HepG2 (cell line): ENCODE results near the gene WWP2. TPM values are rescaled to one million over a fixed set of nuclear protein-coding genes. Genes with fewer than 3 reads are reported as not detected.

ENCODE experiments used
- ATAC-seq: fragments of 200-7000 bp; cut with Tn5 transposase; 3 replicates; pipeline ENCODE4 v1.9.1; 2020; ENCODE audit warnings: mild to moderate bottlenecking, moderate library complexity
- BruUV-seq: library from RNA; stranded (reverse); fragments of 400-500 nt; replicated peaks from 2 replicates; lab custom pipeline; 2021; lab: Mats Ljungman, UMichigan
- CTCF ChIA-PET: fragments of 300-600 bp; formaldehyde crosslinking; extraction: SDS; loops from one replicate; lab custom pipeline; 2021; ENCODE audit warnings: low total read pairs, inconsistent platforms, low intra/inter-chr PET ratio; lab: Yijun Ruan, JAX
- POLR2A ChIA-PET: fragments of 350-600 bp; sonication (Branson Sonifier 250); formaldehyde crosslinking; loops from one replicate; lab custom pipeline; 2020; ENCODE audit warnings: antibody characterized with exemption, inconsistent platforms; lab: Yijun Ruan, JAX
- DNase-seq: peaks from one replicate; pipeline ENCODE4 v3.0.0-alpha.2; 2015; ENCODE audit warnings: low spot score
- FAIRE-seq: peaks from 3 replicates; lab custom pipeline; 2011; peaks lifted over from hg19 to GRCh38; lab: Jason Lieb, UNC
- H2AFZ ChIP-seq: one replicate; pipeline ENCODE4 v1.6.1; 2011; ENCODE audit warnings: low read length, inconsistent platforms
- H3K27ac ChIP-seq: fragments of 300-600 bp; 3 replicates; pipeline ENCODE4 v1.8.0; 2011; ENCODE audit warnings: mixed run types, mild to moderate bottlenecking, mixed read lengths, low read length, inconsistent platforms; ENCODE audit not compliant: insufficient read depth; ENCODE audit errors: extremely low read length
- H3K27me3 ChIP-seq, 2 experiments: fragments of 200-600 bp in 1 of 2; 2 replicates in 1 of 2; 3 replicates in 1 of 2; pipeline versions ENCODE4 v1.6.0 to v1.8.0; 2011; ENCODE audit warnings: low read length in 2 of 2, mild to moderate bottlenecking in 2 of 2, moderate library complexity in 2 of 2, inconsistent platforms in 1 of 2; ENCODE audit not compliant: insufficient read depth in 2 of 2, control insufficient read depth in 1 of 2
- H3K36me3 ChIP-seq, 2 experiments: fragments of 200-600 bp in 1 of 2; replicated peaks in 1 of 2; 2 replicates in 1 of 2; 3 replicates in 1 of 2; pipeline versions ENCODE4 v1.5.1 to v1.8.0; 2011; ENCODE audit warnings: low read length in 2 of 2, inconsistent platforms in 1 of 2; ENCODE audit not compliant: insufficient read depth in 2 of 2, control insufficient read depth in 1 of 2
- H3K4me1 ChIP-seq: 2 replicates; pipeline ENCODE4 v1.5.1; 2012; ENCODE audit warnings: low read length, inconsistent platforms; ENCODE audit not compliant: insufficient read depth
- H3K4me2 ChIP-seq: 2 replicates; pipeline ENCODE4 v1.6.0; 2011; ENCODE audit warnings: low read depth, low read length, inconsistent platforms
- H3K4me3 ChIP-seq, 3 experiments: fragments of 200-600 bp in 1 of 3; sonication (generic), shearing (Covaris generic) in 1 of 3; replicated peaks in 1 of 3; 2 replicates each; pipeline ENCODE4 v1.5.1; 2011 to 2016; ENCODE audit warnings: low read length in 3 of 3, inconsistent platforms in 2 of 3, low read depth in 2 of 3, mild to moderate bottlenecking in 2 of 3, control low read depth in 1 of 3, mixed read lengths in 1 of 3; ENCODE audit not compliant: insufficient read depth in 1 of 3
- H3K79me2 ChIP-seq: one replicate; pipeline ENCODE4 v1.6.1; 2011; ENCODE audit warnings: low read length, inconsistent platforms; ENCODE audit not compliant: insufficient read depth
- H3K9ac ChIP-seq: 2 replicates; pipeline ENCODE4 v1.6.0; 2011; ENCODE audit warnings: mild to moderate bottlenecking, low read depth, low read length, inconsistent platforms; ENCODE audit not compliant: insufficient read depth
- H3K9me3 ChIP-seq: 2 replicates; pipeline ENCODE4 v1.5.1; 2012; ENCODE audit warnings: mild to moderate bottlenecking, low read length
- H4K20me1 ChIP-seq: 2 replicates; pipeline ENCODE4 v1.6.0; 2011; ENCODE audit warnings: inconsistent platforms, mild to moderate bottlenecking, low read length, moderate library complexity; ENCODE audit not compliant: insufficient read depth
- AGO2 ChIP-seq: fragments of 200-400 bp; formaldehyde crosslinking; optimal IDR thresholded peaks from 2 replicates; pipeline ENCODE3; 2017; ENCODE audit warnings: mild to moderate bottlenecking, low read depth, low read length, moderate library complexity
- SOX13 ChIP-seq, 3 experiments: fragments of 450-650 bp in 1 of 3; sonication (generic) in 1 of 3; formaldehyde crosslinking in 1 of 3; IDR thresholded peaks in 2 of 3; conservative IDR thresholded peaks in 1 of 3; 2 replicates each; pipeline versions ENCODE4 v1.5.0 to v1.6.1; 2016 to 2020; ENCODE audit warnings: antibody characterized with exemption in 1 of 3, mild to moderate bottlenecking in 1 of 3, missing compliant biosample characterization in 1 of 3, missing genetic modification reagents in 1 of 3, moderate library complexity in 1 of 3
- TEAD2 ChIP-seq: sonication (generic); formaldehyde crosslinking; IDR thresholded peaks from 2 replicates; pipeline ENCODE4 v1.9.0; 2021; ENCODE audit warnings: missing genetic modification reagents
- ZKSCAN1 ChIP-seq: fragments of 150-350 bp; IDR thresholded peaks from 2 replicates; pipeline ENCODE4 v1.6.1; 2014; ENCODE audit warnings: low read length
- ZNF12 ChIP-seq: sonication (generic); formaldehyde crosslinking; IDR thresholded peaks from 2 replicates; pipeline ENCODE4 v1.5.0; 2020; ENCODE audit warnings: missing genetic modification reagents
- ZNF230 ChIP-seq: sonication (generic); formaldehyde crosslinking; IDR thresholded peaks from 2 replicates; pipeline ENCODE4 v1.4.0; 2020; ENCODE audit warnings: mild to moderate bottlenecking, missing genetic modification reagents
- WGBS: methylation state at CpG from one replicate; pipeline ENCODE4 v1.1.6; 2017; ENCODE audit warnings: low lambda C conversion rate; 5-methylcytosine and 5-hydroxymethylcytosine counted together
- in situ Hi-C: cut with HindIII; loops from 2 replicates; pipeline ENCODE4 v1.10.0; 2017; ENCODE audit warnings: low pct_unique_long_range_greater_than_20kb; ENCODE audit not compliant: extremely low pct_ligation_motif_present
- intact Hi-C: fragments of 100-400 bp; cut with micrococcal nuclease; formaldehyde crosslinking; loops from one replicate; pipeline ENCODE4 v1.10.0; 2022; ENCODE audit not compliant: unreplicated experiment
- polyA plus RNA-seq, 8 experiments: library from polyadenylated mRNA; depleted of rRNA in 3 of 8; stranded (reverse) in 7 of 8; unstranded in 1 of 8; fragments of >200 nt; fragmentation: Illumina TruSeq in 4 of 8; extraction: Trizol in 4 of 8; gene quantifications; 2 replicates each; pipeline versions ENCODE4 v1.2.1 to v1.2.3, GENCODE V29; 2011 to 2016; ENCODE audit warnings: low read depth in 4 of 8, missing spikeins in 1 of 8, mixed read lengths in 1 of 8; ENCODE audit not compliant: insufficient read depth in 1 of 8
- total RNA-seq, 5 experiments: library from RNA; depleted of rRNA; stranded (reverse); fragments of >200 nt; fragmentation: Illumina TruSeq; extraction: Trizol; gene quantifications; 2 replicates each; pipeline ENCODE4 v1.2.3, GENCODE V29; 2016; ENCODE audit warnings: low read depth in 1 of 5
- TF ChIP-seq, protein P1 (sequence below): sonication (generic); formaldehyde crosslinking; IDR thresholded peaks from 2 replicates; pipeline ENCODE4 v1.5.0; 2020; ENCODE audit warnings: mild to moderate bottlenecking, missing genetic modification reagents, borderline replicate concordance
- TF ChIP-seq, protein P2 (sequence below): sonication (generic); formaldehyde crosslinking; IDR thresholded peaks from 2 replicates; pipeline ENCODE4 v1.5.0; 2020; ENCODE audit warnings: missing genetic modification reagents

WWP2 gene
- total and polyA plus RNA-seq, 2 of the 13 experiments (the other 11 are each of a cell fraction or from before 2014, with no cell fraction given) = 11.4 to 28.2 TPM

DNA sequence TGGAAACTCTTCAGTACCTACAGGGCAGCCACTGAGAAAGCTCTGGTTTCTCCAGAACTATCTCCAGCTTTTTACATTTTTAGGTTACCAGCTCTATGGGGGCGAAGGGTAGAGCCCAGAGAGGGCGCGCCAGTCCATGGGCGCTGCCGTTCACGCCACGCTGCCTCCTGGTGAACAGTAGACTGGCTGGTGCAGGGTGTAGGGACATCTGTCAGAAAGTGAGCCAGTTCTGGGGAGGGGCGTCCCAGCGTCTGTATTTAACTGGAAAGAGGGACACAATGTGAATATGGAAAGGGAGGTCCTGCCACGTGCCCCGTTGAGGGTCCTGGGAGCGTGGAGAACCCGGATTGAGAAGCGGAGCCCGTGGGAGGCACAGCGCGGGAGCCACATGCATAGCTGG is 172.6 kb downstream of the WWP2 start:
- no peaks in the 10 kb centered on the region for H3K79me2 ChIP-seq
- DNase-seq = no peak
- no peaks in the 10 kb centered on the region for H4K20me1 ChIP-seq
- H3K9me3 ChIP-seq = no peaks in the 10 kb centered on the region
- H3K36me3 ChIP-seq = peaks cover 57 to 85% of the 10 kb centered on the region in 2 experiments
- WGBS = 97% methylated on average over 17 of the region's 17 CpGs
- no peak overlapping the region for H3K4me3 ChIP-seq
- H3K4me1 ChIP-seq = peaks cover 5% of the 10 kb centered on the region; the same call in 1 of the 2 replicates
- no peaks in the 10 kb centered on the region for H3K27me3 ChIP-seq
- ATAC-seq = no peak
- in situ Hi-C loops = no loop called here
- H3K27ac ChIP-seq = no peak overlapping the region
- no TSS peak for BruUV-seq
- no peak for TF ChIP-seq ZNF230 (CRISPR knock-in tag)
- TF ChIP-seq TEAD2 = no peak
- no peak for TF ChIP-seq ZKSCAN1
- TF ChIP-seq, protein P1, sequence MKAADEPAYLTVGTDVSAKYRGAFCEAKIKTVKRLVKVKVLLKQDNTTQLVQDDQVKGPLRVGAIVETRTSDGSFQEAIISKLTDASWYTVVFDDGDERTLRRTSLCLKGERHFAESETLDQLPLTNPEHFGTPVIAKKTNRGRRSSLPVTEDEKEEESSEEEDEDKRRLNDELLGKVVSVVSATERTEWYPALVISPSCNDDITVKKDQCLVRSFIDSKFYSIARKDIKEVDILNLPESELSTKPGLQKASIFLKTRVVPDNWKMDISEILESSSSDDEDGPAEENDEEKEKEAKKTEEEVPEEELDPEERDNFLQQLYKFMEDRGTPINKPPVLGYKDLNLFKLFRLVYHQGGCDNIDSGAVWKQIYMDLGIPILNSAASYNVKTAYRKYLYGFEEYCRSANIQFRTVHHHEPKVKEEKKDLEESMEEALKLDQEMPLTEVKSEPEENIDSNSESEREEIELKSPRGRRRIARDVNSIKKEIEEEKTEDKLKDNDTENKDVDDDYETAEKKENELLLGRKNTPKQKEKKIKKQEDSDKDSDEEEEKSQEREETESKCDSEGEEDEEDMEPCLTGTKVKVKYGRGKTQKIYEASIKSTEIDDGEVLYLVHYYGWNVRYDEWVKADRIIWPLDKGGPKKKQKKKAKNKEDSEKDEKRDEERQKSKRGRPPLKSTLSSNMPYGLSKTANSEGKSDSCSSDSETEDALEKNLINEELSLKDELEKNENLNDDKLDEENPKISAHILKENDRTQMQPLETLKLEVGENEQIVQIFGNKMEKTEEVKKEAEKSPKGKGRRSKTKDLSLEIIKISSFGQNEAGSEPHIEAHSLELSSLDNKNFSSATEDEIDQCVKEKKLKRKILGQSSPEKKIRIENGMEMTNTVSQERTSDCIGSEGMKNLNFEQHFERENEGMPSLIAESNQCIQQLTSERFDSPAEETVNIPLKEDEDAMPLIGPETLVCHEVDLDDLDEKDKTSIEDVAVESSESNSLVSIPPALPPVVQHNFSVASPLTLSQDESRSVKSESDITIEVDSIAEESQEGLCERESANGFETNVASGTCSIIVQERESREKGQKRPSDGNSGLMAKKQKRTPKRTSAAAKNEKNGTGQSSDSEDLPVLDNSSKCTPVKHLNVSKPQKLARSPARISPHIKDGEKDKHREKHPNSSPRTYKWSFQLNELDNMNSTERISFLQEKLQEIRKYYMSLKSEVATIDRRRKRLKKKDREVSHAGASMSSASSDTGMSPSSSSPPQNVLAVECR = no peak
- no peak for FAIRE-seq
- intact Hi-C loops = loop anchor here (5.0 kb wide), 1 partner anchor 72 kb away; no protein-coding TSS in a partner anchor
- H3K4me2 ChIP-seq = no peak overlapping the region
- ChIA-PET POLR2A (no interaction called here), CTCF (no interaction called here)
- H3K9ac ChIP-seq = no peak overlapping the region
- no peak overlapping the region for H2AFZ ChIP-seq

DNA sequence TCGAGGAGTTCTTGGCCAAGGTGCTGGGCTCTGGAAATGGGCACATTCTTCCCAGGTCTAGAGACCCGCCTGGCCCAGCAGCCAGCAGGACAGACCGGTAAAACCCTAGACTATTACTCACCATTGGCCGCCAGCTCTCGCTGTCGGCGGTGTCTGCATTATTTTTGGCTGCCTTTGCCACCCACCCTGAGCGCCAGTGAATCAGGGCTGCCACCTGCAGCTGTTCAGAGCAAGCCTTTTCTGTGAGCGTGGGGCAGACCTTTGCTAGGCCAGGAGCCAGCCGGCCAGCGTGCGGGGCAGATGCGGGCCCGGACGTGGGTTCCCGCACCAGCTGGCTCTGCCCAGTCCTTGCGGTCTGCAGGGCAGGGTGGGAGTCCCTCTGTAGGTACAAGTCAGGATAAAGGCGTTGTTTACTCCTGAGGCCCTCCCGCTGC is 173.2 kb downstream of the WWP2 start:
- ChIA-PET POLR2A (no interaction called here), CTCF (no interaction called here)
- in situ Hi-C loops = no loop called here
- FAIRE-seq = no peak
- TF ChIP-seq ZNF12 (CRISPR knock-in tag) (no peak), SOX13 (IDR thresholded peaks at IDR 0.05) (no peak), SOX13 (CRISPR knock-in tag; conservative IDR thresholded peaks at IDR 0.05 in 1 of 2, IDR thresholded peaks at IDR 0.05 in 1 of 2) (no peak), AGO2 (peak; percentile 65)
- TF ChIP-seq, protein P2, sequence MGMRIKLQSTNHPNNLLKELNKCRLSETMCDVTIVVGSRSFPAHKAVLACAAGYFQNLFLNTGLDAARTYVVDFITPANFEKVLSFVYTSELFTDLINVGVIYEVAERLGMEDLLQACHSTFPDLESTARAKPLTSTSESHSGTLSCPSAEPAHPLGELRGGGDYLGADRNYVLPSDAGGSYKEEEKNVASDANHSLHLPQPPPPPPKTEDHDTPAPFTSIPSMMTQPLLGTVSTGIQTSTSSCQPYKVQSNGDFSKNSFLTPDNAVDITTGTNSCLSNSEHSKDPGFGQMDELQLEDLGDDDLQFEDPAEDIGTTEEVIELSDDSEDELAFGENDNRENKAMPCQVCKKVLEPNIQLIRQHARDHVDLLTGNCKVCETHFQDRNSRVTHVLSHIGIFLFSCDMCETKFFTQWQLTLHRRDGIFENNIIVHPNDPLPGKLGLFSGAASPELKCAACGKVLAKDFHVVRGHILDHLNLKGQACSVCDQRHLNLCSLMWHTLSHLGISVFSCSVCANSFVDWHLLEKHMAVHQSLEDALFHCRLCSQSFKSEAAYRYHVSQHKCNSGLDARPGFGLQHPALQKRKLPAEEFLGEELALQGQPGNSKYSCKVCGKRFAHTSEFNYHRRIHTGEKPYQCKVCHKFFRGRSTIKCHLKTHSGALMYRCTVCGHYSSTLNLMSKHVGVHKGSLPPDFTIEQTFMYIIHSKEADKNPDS = no peak
- Histone ChIP-seq H2AFZ (no peak overlapping the region), H3K9ac (no peak overlapping the region), H4K20me1 (no peaks in the 10 kb centered on the region), H3K4me1 (no peaks in the 10 kb centered on the region; the same call in 1 of the 2 replicates), H3K4me3 (no peak overlapping the region), H3K79me2 (no peaks in the 10 kb centered on the region), H3K27me3 (no peaks in the 10 kb centered on the region), H3K4me2 (no peak overlapping the region), H3K36me3 (peaks cover 56 to 84% of the 10 kb centered on the region in 2 experiments), H3K27ac (no peak overlapping the region), H3K9me3 (no peaks in the 10 kb centered on the region)
- BruUV-seq = no TSS peak
- DNase-seq = no peak
- 97% methylated on average over 19 of the region's 19 CpGs for WGBS
- intact Hi-C loops = no loop called here
- no peak for ATAC-seq
